Lung (tissue), 12 donors: ENCODE measurements around the gene PLBD2. TPM values are rescaled to one million over a fixed set of nuclear protein-coding genes. Genes with fewer than 3 reads are reported as not detected.

Experiments used
- ATAC-seq: fragments of 200-7000 bp; cut with Tn5 transposase; one replicate; pipeline ENCODE4 v1.9.1; 2020; ENCODE audit warnings: moderate number of reproducible peaks; ENCODE audit not compliant: insufficient read depth, low FRiP score
- DNase-seq, 3 donors: peaks; one replicate each; pipeline ENCODE4 v3.0.0-alpha.2; 2013 to 2017
- H3K27ac ChIP-seq, 2 donors: one replicate each; pipeline ENCODE4 v1.5.1; 2013; ENCODE audit warnings: mild to moderate bottlenecking in 2 of 2, moderate library complexity in 2 of 2, control low read depth in 1 of 2, inconsistent platforms in 1 of 2, low read depth in 1 of 2, low read length in 1 of 2
- H3K27me3 ChIP-seq, 3 donors: one replicate each; pipeline ENCODE4 v1.5.1; 2013; ENCODE audit warnings: low read length in 2 of 3; ENCODE audit not compliant: control insufficient read depth in 3 of 3, insufficient read depth in 3 of 3
- H3K36me3 ChIP-seq, 4 donors: one replicate each; pipeline ENCODE4 v1.5.1; 2013; ENCODE audit warnings: low read length in 4 of 4, mild to moderate bottlenecking in 1 of 4, moderate library complexity in 1 of 4; ENCODE audit not compliant: control insufficient read depth in 4 of 4, insufficient read depth in 4 of 4
- H3K4me1 ChIP-seq, 5 donors: one replicate each; pipeline ENCODE4 v1.5.1; 2013; ENCODE audit warnings: low read length in 5 of 5, mild to moderate bottlenecking in 2 of 5, moderate library complexity in 1 of 5; ENCODE audit not compliant: control insufficient read depth in 5 of 5, insufficient read depth in 5 of 5
- H3K4me3 ChIP-seq: one replicate; pipeline ENCODE4 v1.5.1; 2013; ENCODE audit warnings: mild to moderate bottlenecking, control low read depth, moderate library complexity
- H3K9ac ChIP-seq, 2 donors: one replicate each; pipeline ENCODE4 v1.5.1; 2013; ENCODE audit warnings: low read length in 2 of 2, control low read depth in 1 of 2; ENCODE audit not compliant: insufficient read depth in 1 of 2
- H3K9me3 ChIP-seq, 4 donors: one replicate each; pipeline ENCODE4 v1.5.1; 2013; ENCODE audit warnings: low read length in 3 of 4, mild to moderate bottlenecking in 1 of 4, moderate library complexity in 1 of 4; ENCODE audit not compliant: control insufficient read depth in 4 of 4, insufficient read depth in 3 of 4
- CTCF ChIP-seq: IDR thresholded peaks from 2 replicates; pipeline ENCODE4 v1.5.1; 2012; ENCODE audit warnings: mild to moderate bottlenecking; ENCODE audit errors: control extremely low read depth, extremely low read depth
- WGBS, 2 donors: extraction: QIAGEN DNeasy Blood & Tissue Kit; methylation state at CpG; one replicate each; pipeline ENCODE4 v1.1.7; 2013; 5-methylcytosine and 5-hydroxymethylcytosine counted together
- polyA plus RNA-seq, 2 donors: library from polyadenylated mRNA; stranded (reverse); fragments of 200-250 nt; gene quantifications; one replicate each; pipeline ENCODE4 v1.2.1, GENCODE V29; 2013
- total RNA-seq, 2 donors: library from RNA; depleted of rRNA in 1 of 2; stranded (reverse); fragments of >200 nt in 1 of 2; gene quantifications; one replicate each; pipeline ENCODE4 v1.2.1, GENCODE V29; 2014 to 2021
- donor health status: control.
- donor health status: control.
- donor health status: Bipolar disorder and iron deficiency.
- donor health status: healthy.
- donor health status: DM: yes; HTN: yes; CAD: no.

PLBD2 gene
- total and polyA plus RNA-seq, 4 donors = 16.4 to 48.9 (median 21.6) TPM

DNA sequence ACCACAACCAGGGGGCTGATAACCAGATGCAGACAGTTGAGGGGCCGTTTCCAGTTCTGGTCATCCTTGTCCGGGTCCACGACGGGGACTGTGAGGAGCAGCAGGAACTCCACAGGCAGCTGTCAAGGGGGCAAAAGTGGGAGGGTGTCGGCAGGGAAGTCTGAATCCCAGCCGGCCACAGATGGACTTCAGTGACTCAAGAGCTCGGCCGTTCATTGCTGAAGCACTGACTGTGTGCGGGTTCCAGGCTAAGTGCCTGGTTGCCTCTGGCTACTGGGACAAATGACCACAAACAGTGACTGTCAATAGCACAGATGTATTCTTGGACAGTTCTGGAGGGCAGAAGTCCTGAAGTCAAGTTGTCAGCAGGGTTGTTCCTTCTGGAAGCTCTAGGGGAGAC is 43.0 kb upstream of the PLBD2 start:
- TF ChIP-seq CTCF = no peak
- no peaks in the 10 kb centered on the region for H3K27me3 ChIP-seq
- peaks cover 4 to 60% (median 16%) of the 10 kb centered on the region in 4 donors for H3K36me3 ChIP-seq
- ATAC-seq (no peak), DNase-seq (no peak)
- no peak overlapping the region for H3K27ac ChIP-seq
- no peak overlapping the region for H3K4me3 ChIP-seq
- H3K9ac ChIP-seq = no peak overlapping the region
- 89% methylated on average over 9 of the region's 9 CpGs for WGBS, 2 donors
- no peaks in the 10 kb centered on the region for H3K9me3 ChIP-seq
- no peaks in the 10 kb centered on the region for H3K4me1 ChIP-seq

DNA sequence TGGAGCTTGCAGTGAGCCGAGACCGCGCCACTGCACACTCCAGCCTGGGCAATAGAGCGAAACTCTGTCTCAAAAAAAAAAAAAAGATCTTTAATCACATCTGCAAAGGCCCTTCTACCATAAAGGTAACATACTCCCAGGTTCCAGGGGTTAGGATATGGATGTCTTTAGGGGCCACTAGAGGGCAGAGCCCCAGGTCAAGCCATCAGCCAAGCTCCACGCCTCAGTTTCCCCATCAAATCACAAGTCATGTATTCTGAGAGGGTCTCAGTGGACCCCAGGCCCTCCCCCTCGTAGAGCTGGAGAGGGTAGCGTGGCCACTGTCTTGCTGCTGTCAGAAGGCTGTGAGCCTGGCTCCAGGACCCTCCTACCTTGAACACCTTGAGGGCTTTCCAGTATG is 42.2 kb upstream of the PLBD2 start:
- H3K4me3 ChIP-seq = no peak overlapping the region
- peaks cover 4 to 67% (median 16%) of the 10 kb centered on the region in 4 donors for H3K36me3 ChIP-seq
- no peaks in the 10 kb centered on the region for H3K9me3 ChIP-seq
- no peaks in the 10 kb centered on the region for H3K4me1 ChIP-seq
- no peaks in the 10 kb centered on the region for H3K27me3 ChIP-seq
- no peak for ATAC-seq
- H3K27ac ChIP-seq = no peak overlapping the region
- TF ChIP-seq CTCF = no peak
- WGBS, 2 donors = 94 to 96% methylated on average over 7 of the region's 7 CpGs
- no peak overlapping the region for H3K9ac ChIP-seq
- no peak for DNase-seq

DNA sequence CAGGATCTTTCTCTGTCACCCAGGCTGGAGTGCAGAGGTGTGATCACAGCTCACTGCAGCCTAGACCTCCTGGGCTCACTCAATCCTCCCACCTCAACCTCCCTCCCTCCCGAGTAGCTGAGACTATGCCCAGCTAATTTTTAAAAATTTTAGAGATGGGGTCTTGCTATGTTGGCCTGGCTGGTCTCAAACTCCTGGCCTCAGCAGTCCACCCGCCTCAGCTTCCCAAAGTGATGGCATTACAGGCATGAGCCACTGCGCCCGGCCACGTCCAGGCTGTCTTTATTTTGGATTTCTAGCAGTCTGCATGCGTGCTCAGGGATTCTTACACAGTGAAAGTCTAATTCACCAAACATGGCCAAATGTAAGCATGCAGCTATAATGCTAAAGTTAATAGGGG is 41.3 kb upstream of the PLBD2 start:
- H3K27me3 ChIP-seq = no peaks in the 10 kb centered on the region
- no peak overlapping the region for H3K9ac ChIP-seq
- ATAC-seq (no peak), DNase-seq (no peak)
- peaks cover 4 to 65% (median 17%) of the 10 kb centered on the region in 4 donors for H3K36me3 ChIP-seq
- no peak overlapping the region for H3K4me3 ChIP-seq
- TF ChIP-seq CTCF = no peak
- WGBS, 2 donors = 93 to 95% methylated on average over 6 of the region's 6 CpGs
- H3K9me3 ChIP-seq = no peaks in the 10 kb centered on the region
- no peaks in the 10 kb centered on the region for H3K4me1 ChIP-seq
- no peak overlapping the region for H3K27ac ChIP-seq

GRCh38 chr12:113318046-113318656 is 40.2 kb upstream of the PLBD2 start:
- Histone ChIP-seq H3K27me3 (no peaks in the 10 kb centered on the region), H3K27ac (no peak overlapping the region), H3K9ac (no peak overlapping the region), H3K9me3 (no peaks in the 10 kb centered on the region), H3K36me3 (peaks cover 4 to 63% (median 17%) of the 10 kb centered on the region in 4 donors), H3K4me3 (no peak overlapping the region), H3K4me1 (no peaks in the 10 kb centered on the region)
- ATAC-seq (no peak), DNase-seq (no peak)
- 98% methylated on average over 4 of the region's 4 CpGs for WGBS, 2 donors
- TF ChIP-seq CTCF = no peak
